Muscle of leg (tissue), 11 donors: ENCODE measurements around the gene KIR3DL2. TPM values are rescaled to one million over a fixed set of nuclear protein-coding genes. Genes with fewer than 3 reads are reported as not detected.
"Not testable (repeated sequence)": the region's sequence is repeated elsewhere in the genome, so short reads cannot be mapped to it uniquely, and the experiment has no call there.

Experiments
- DNase-seq: peaks from one replicate; pipeline ENCODE4 v3.0.0; 2013
- H3K27ac ChIP-seq: one replicate; pipeline ENCODE4 v1.5.1; 2013; ENCODE audit warnings: mild to moderate bottlenecking, low read length, control low read depth
- H3K27me3 ChIP-seq: one replicate; pipeline ENCODE4 v1.6.1; 2013; ENCODE audit warnings: low read length; ENCODE audit not compliant: control insufficient read depth, insufficient read depth
- H3K36me3 ChIP-seq: one replicate; pipeline ENCODE4 v1.6.1; 2013; ENCODE audit warnings: low read length; ENCODE audit not compliant: control insufficient read depth, insufficient read depth
- H3K4me1 ChIP-seq: one replicate; pipeline ENCODE4 v1.6.1; 2013; ENCODE audit warnings: low read length; ENCODE audit not compliant: control insufficient read depth, insufficient read depth
- H3K4me3 ChIP-seq: one replicate; pipeline ENCODE4 v1.5.1; 2013; ENCODE audit warnings: low read length, control low read depth
- H3K9me3 ChIP-seq: replicated peaks from 2 replicates; pipeline ENCODE4 v1.6.1; 2013; ENCODE audit warnings: low read depth, low read length; ENCODE audit not compliant: control insufficient read depth
- WGBS: methylation state at CpG from one replicate; pipeline ENCODE4 v1.1.5; 2013; ENCODE audit warnings: missing lambda C conversion rate; ENCODE audit not compliant: insufficient coverage; 5-methylcytosine and 5-hydroxymethylcytosine counted together
- polyA plus RNA-seq, 8 donors: library from polyadenylated mRNA; unstranded; fragments of 120-200 nt; gene quantifications; one replicate each; pipeline versions ENCODE4 v1.2.1 to v1.2.3, GENCODE V29; 2013; ENCODE audit warnings: inconsistent platforms in 1 of 8, low replicate concordance in 1 of 8; ENCODE audit not compliant: insufficient read length in 8 of 8, insufficient read depth in 1 of 8
- total RNA-seq: library from RNA; stranded (reverse); fragments of 120-200 nt; gene quantifications from one replicate; pipeline ENCODE4 v1.2.4, GENCODE V29; 2013

KIR3DL2 gene
- total and polyA plus RNA-seq, 9 donors = not detected

GRCh38 chr19:54824416-54824815, 25.8 kb upstream of the KIR3DL2 start:
- not testable (repeated sequence) for H3K4me3 ChIP-seq, DNase-seq, H3K36me3 ChIP-seq, H3K27ac ChIP-seq, H3K4me1 ChIP-seq, H3K27me3 ChIP-seq, H3K9me3 ChIP-seq
- 90% methylated on average over 2 of the region's 4 CpGs for WGBS

GRCh38 chr19:54825326-54825725, 24.9 kb upstream of the KIR3DL2 start:
- H3K4me1 ChIP-seq, H3K27me3 ChIP-seq, DNase-seq, H3K36me3 ChIP-seq, H3K4me3 ChIP-seq, H3K9me3 ChIP-seq, H3K27ac ChIP-seq: not testable (repeated sequence)
- WGBS = 86% methylated on average over 3 of the region's 7 CpGs

- not testable (repeated sequence) for H3K4me1 ChIP-seq, H3K27ac ChIP-seq, DNase-seq, H3K4me3 ChIP-seq, H3K27me3 ChIP-seq, H3K9me3 ChIP-seq, H3K36me3 ChIP-seq
- whole genome bisulfite sequencing = no CpG with 5 or more reads among the region's 8 CpGs
Measured at GRCh38 chr19:54828064-54828463, 22.2 kb upstream of the KIR3DL2 start.

GRCh38 chr19:54832496-54832895, 17.7 kb upstream of the KIR3DL2 start, which contains the start of gene KIR2DS4:
Gene KIR2DS4 (plus strand): TSS chr19:54832676.
- H3K4me1 ChIP-seq, H3K36me3 ChIP-seq, H3K27ac ChIP-seq, H3K9me3 ChIP-seq, H3K4me3 ChIP-seq, H3K27me3 ChIP-seq, DNase-seq: not testable (repeated sequence)
- 88% methylated on average over 13 of the region's 14 CpGs for WGBS

- not testable (repeated sequence) for H3K9me3 ChIP-seq, H3K27me3 ChIP-seq, DNase-seq, H3K4me1 ChIP-seq, H3K4me3 ChIP-seq, H3K27ac ChIP-seq, H3K36me3 ChIP-seq
- 33% methylated on average over 1 of the region's 5 CpGs for WGBS
Measured at GRCh38 chr19:54835126-54835525, 15.1 kb upstream of the KIR3DL2 start.

- 60% methylated on average over 1 of the region's 2 CpGs for WGBS
- not testable (repeated sequence) for H3K27me3 ChIP-seq, H3K9me3 ChIP-seq, H3K36me3 ChIP-seq, H3K4me3 ChIP-seq, DNase-seq, H3K27ac ChIP-seq, H3K4me1 ChIP-seq
Measured at GRCh38 chr19:54837522-54837921, 12.7 kb upstream of the KIR3DL2 start.

- H3K4me3 ChIP-seq, DNase-seq: not testable (repeated sequence)
- 68% methylated on average over 5 of the region's 8 CpGs for WGBS
Measured at GRCh38 chr19:54843171-54843570, 7.1 kb upstream of the KIR3DL2 start.

GRCh38 chr19:54850930-54851329, 687 bp downstream of the KIR3DL2 start:
- Histone ChIP-seq H3K27me3 (no peaks in the 10 kb centered on the region), H3K27ac (no peak overlapping the region), H3K4me3 (no peak overlapping the region), H3K9me3 (peaks cover 10% of the 10 kb centered on the region), H3K36me3 (no peaks in the 10 kb centered on the region), H3K4me1 (no peaks in the 10 kb centered on the region)
- WGBS = no CpG with 5 or more reads among the region's 2 CpGs
- DNase-seq = no peak

More at GRCh38 chr19:54843171-54843570, 7.1 kb upstream of the KIR3DL2 start:
- not testable (repeated sequence) for H3K4me1 ChIP-seq, H3K9me3 ChIP-seq, H3K27ac ChIP-seq, H3K36me3 ChIP-seq, H3K27me3 ChIP-seq

- no peak for DNase-seq
- no peaks in the 10 kb centered on the region for H3K27me3 ChIP-seq
- no peaks in the 10 kb centered on the region for H3K36me3 ChIP-seq
- WGBS = 100% methylated on average over 1 of the region's 7 CpGs
- H3K4me1 ChIP-seq = no peaks in the 10 kb centered on the region
- no peak overlapping the region for H3K4me3 ChIP-seq
- peaks cover 10% of the 10 kb centered on the region for H3K9me3 ChIP-seq
- no peak overlapping the region for H3K27ac ChIP-seq
Measured at GRCh38 chr19:54851353-54851752, 1.1 kb downstream of the KIR3DL2 start.

- not testable (repeated sequence) for H3K27me3 ChIP-seq, H3K9me3 ChIP-seq, H3K36me3 ChIP-seq, H3K27ac ChIP-seq, H3K4me3 ChIP-seq, H3K4me1 ChIP-seq, DNase-seq
- WGBS = 44% methylated on average over 1 of the region's 1 CpG
Measured at GRCh38 chr19:54855241-54855640, 5.0 kb downstream of the KIR3DL2 start.

- not testable (repeated sequence) for H3K4me1 ChIP-seq, DNase-seq, H3K36me3 ChIP-seq, H3K9me3 ChIP-seq, H3K27ac ChIP-seq, H3K4me3 ChIP-seq, H3K27me3 ChIP-seq
- WGBS = no CpG with 5 or more reads among the region's 3 CpGs
Measured at GRCh38 chr19:54858476-54858875, 8.2 kb downstream of the KIR3DL2 start.
